ENCODE data around the gene TMA7B.
A peak's percentile ranks its signal among the peaks of the same experiment; 100 is the strongest.

TMA7B gene

GRCh38 chr22:39959640-39960447 is at the start of gene TMA7B:
Gene TMA7B (plus strand): TSS chr22:39960397. CDS start chr22:39964375, 3,978 bp downstream.
- peak; percentile 15 for DNase-seq

GRCh38 chr22:39910876-39911613 is 49.2 kb upstream of the TMA7B start:
- no peak for DNase-seq

- no peak for DNase-seq
These were observed 46.9 kb upstream of the TMA7B start for GRCh38 chr22:39913321-39913720.

GRCh38 chr22:39913886-39914285 is 46.3 kb upstream of the TMA7B start:
- no peak for DNase-seq

GRCh38 chr22:39914584-39914983 is 45.6 kb upstream of the TMA7B start:
- no peak for DNase-seq

GRCh38 chr22:39915295-39915726 is 44.9 kb upstream of the TMA7B start:
- no peak for DNase-seq

- DNase-seq: no peak
These were observed 43.7 kb upstream of the TMA7B start for GRCh38 chr22:39916496-39916895.

GRCh38 chr22:39917197-39917643 is 43.0 kb upstream of the TMA7B start:
- no peak for DNase-seq

GRCh38 chr22:39917776-39918495 is 42.3 kb upstream of the TMA7B start:
- DNase-seq: no peak

GRCh38 chr22:39920134-39920743 is 40.0 kb upstream of the TMA7B start:
- no peak for DNase-seq

GRCh38 chr22:39923696-39924095 is 36.5 kb upstream of the TMA7B start:
- no peak for DNase-seq

- DNase-seq: no peak
These were observed 35.9 kb upstream of the TMA7B start for GRCh38 chr22:39924286-39924685.

- DNase-seq: no peak
These were observed 34.9 kb upstream of the TMA7B start for GRCh38 chr22:39925273-39925672.

- DNase-seq: no peak
These were observed 34.1 kb upstream of the TMA7B start for GRCh38 chr22:39925909-39926679.

GRCh38 chr22:39926753-39927152 is 33.4 kb upstream of the TMA7B start:
- DNase-seq: no peak

GRCh38 chr22:39927544-39927943 is 32.7 kb upstream of the TMA7B start:
- no peak for DNase-seq

- DNase-seq: no peak
These were observed 31.4 kb upstream of the TMA7B start for GRCh38 chr22:39928536-39929520.

- DNase-seq: no peak
These were observed 28.9 kb upstream of the TMA7B start for GRCh38 chr22:39931251-39931650.

- DNase-seq: no peak
These were observed 28.0 kb upstream of the TMA7B start for GRCh38 chr22:39932166-39932565.

GRCh38 chr22:39932918-39933649 is 27.1 kb upstream of the TMA7B start:
- no peak for DNase-seq
